Mesodermal cell (in vitro differentiated cells): ENCODE measurements around the gene AGT.

Experiments
- H3K27ac ChIP-seq: 2 replicates; pipeline ENCODE4 v1.7.0; 2013; ENCODE audit warnings: mild to moderate bottlenecking, low read depth, low read length, moderate library complexity; ENCODE audit not compliant: severe bottlenecking
- H3K36me3 ChIP-seq: 2 replicates; pipeline ENCODE4 v1.7.1; 2013; ENCODE audit warnings: mild to moderate bottlenecking, low read length, moderate library complexity; ENCODE audit not compliant: control insufficient read depth, insufficient read depth
- H3K4me1 ChIP-seq: one replicate; pipeline ENCODE4 v1.7.1; 2013; ENCODE audit warnings: mild to moderate bottlenecking, low read length; ENCODE audit not compliant: insufficient read depth, control insufficient read depth, poor library complexity, severe bottlenecking
- H3K4me3 ChIP-seq: 2 replicates; pipeline ENCODE4 v1.7.0; 2013; ENCODE audit warnings: low read length, control low read depth, mild to moderate bottlenecking; ENCODE audit not compliant: insufficient read depth, poor library complexity, severe bottlenecking; ENCODE audit errors: extremely low read depth
- H3K9me3 ChIP-seq: 2 replicates; pipeline ENCODE4 v1.7.1; 2013; ENCODE audit warnings: mild to moderate bottlenecking, low read length, moderate library complexity; ENCODE audit not compliant: control insufficient read depth
- whole genome bisulfite sequencing, 2 experiments: methylation state at CpG; one replicate each; pipeline ENCODE4 v1.1.5; 2013; ENCODE audit warnings: missing lambda C conversion rate in 2 of 2; ENCODE audit not compliant: insufficient coverage in 2 of 2; 5-methylcytosine and 5-hydroxymethylcytosine counted together

AGT gene

DNA sequence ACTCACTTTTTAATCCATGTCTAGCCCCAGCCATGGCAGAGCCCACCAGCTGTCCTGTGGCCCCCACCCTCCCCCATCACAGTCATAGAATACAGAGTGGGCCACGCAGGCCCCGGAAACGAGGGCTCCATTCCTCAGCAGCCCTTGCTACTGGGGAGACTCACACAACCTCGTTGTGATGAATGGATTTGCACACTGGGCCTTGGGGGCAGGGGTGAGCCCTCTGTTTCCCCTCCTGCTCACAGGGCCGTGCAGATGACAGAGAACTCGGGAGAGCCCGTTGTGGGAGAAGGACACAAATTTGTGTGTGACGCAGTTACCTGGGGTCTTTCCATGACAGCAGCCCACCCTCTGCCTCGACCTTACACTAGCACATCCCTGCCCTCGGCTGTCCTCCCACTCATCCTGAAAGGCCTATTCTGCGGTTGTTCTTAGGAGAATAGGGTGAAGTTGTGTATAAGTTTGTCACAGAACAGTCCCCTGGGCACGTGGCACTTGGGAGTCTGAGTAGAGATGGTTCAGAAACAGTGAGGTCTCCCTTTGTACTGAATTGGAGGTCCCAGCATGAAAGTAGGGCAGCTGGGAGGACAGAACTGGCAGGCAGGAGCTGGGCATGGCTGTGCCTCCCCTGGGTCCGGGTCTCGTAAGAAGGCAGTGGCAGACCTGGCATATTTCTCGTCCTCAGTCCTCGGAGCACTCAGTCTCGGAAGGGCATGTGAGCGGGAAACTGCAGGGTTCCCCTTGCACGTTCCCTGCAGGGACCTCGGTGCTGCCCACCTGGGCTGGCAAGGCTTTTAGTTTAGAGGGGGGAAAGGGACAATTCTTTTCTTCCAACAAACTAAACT lies 6.8 kb downstream of the AGT start:
- H3K27ac ChIP-seq: no peak overlapping the region

DNA sequence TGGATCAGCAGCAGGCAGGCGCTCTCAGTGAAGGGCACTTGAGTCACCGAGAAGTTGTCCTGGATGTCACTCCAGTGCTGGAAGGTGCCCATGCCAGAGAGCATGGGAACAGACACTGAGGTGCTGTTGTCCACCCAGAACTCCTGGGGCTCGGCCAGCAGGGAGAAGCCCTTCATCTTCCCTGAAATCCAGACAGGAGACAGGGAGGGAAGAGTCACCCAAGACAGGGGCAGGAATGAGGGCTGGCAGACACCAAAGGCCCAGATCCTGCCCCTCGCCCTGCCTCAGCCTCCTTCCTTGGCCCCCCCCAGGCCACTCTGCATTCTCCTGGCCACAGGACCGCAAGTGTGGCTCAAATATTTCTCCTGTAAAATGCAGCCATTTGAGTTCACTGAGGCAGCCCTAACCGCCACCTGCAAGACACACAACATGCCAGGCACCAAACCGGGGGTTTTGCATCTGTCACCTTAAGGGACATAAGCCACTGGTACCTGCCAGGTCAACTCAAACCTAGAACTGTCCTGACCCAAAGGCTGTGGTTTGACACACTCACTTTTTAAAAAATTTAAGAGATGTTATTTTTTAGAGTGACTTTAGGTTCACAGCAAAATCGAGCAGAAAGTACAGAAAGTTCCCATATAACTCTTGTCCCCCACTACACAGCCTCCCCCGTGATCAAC lies 7.8 kb downstream of the AGT start:
- no peaks in the 10 kb centered on the region for H3K9me3 ChIP-seq
- 90 to 91% methylated on average over 8 of the region's 9 CpGs for WGBS, 2 experiments
- H3K4me1 ChIP-seq: no peaks in the 10 kb centered on the region
- H3K27ac ChIP-seq: no peak overlapping the region
- H3K4me3 ChIP-seq: no peak overlapping the region
- no peaks in the 10 kb centered on the region for H3K36me3 ChIP-seq

More for the DNA sequence above, 6.8 kb downstream of the AGT start:
- 91 to 94% methylated on average over 17 to 18 of the region's 20 CpGs for WGBS, 2 experiments
- Histone ChIP-seq H3K4me1 (no peaks in the 10 kb centered on the region), H3K4me3 (no peak overlapping the region), H3K36me3 (no peaks in the 10 kb centered on the region), H3K9me3 (no peaks in the 10 kb centered on the region)

GRCh38 chr1:230705289-230706019 lies 8.5 kb downstream of the AGT start:
- no peak overlapping the region for H3K4me3 ChIP-seq
- no peaks in the 10 kb centered on the region for H3K36me3 ChIP-seq
- no peaks in the 10 kb centered on the region for H3K4me1 ChIP-seq
- H3K9me3 ChIP-seq: no peaks in the 10 kb centered on the region
- 84 to 92% methylated on average over 6 of the region's 18 CpGs for WGBS, 2 experiments
- H3K27ac ChIP-seq: no peak overlapping the region

DNA sequence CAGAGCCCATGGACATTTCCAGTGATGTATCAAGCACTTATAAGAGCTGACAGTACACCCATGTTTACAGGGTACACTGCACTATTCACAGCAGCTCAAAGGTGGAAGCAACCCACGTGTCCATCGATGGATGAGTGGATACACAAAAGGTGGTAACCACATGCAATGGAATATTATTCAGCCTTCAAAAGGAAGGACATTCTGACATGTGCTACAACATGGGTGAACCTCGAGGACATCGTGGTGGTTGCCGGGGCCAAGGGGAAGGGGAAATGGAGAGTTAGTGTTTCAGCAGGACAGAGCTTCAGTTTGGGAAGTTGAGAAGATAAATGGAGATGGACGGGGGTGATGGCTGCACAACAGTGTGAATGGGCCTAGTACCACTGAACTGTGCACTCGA lies 9.1 kb downstream of the AGT start:
- Histone ChIP-seq H3K9me3 (no peaks in the 10 kb centered on the region), H3K4me1 (no peaks in the 10 kb centered on the region), H3K27ac (no peak overlapping the region), H3K36me3 (no peaks in the 10 kb centered on the region), H3K4me3 (no peak overlapping the region)
- 88 to 91% methylated on average over 5 of the region's 7 CpGs for WGBS, 2 experiments

GRCh38 chr1:230703679-230704385 lies 10.1 kb downstream of the AGT start:
- Histone ChIP-seq H3K4me1 (no peaks in the 10 kb centered on the region), H3K36me3 (no peaks in the 10 kb centered on the region), H3K9me3 (no peaks in the 10 kb centered on the region), H3K27ac (no peak overlapping the region), H3K4me3 (no peak overlapping the region)
- 96 to 97% methylated on average over 4 to 7 of the region's 8 CpGs for whole genome bisulfite sequencing, 2 experiments

- Histone ChIP-seq H3K36me3 (no peaks in the 10 kb centered on the region), H3K4me1 (no peaks in the 10 kb centered on the region), H3K27ac (no peak overlapping the region), H3K4me3 (no peak overlapping the region), H3K9me3 (no peaks in the 10 kb centered on the region)
- WGBS, 2 experiments: 87 to 100% methylated on average over 7 to 10 of the region's 14 CpGs
These were observed 10.8 kb downstream of the AGT start for GRCh38 chr1:230702934-230703678.

DNA sequence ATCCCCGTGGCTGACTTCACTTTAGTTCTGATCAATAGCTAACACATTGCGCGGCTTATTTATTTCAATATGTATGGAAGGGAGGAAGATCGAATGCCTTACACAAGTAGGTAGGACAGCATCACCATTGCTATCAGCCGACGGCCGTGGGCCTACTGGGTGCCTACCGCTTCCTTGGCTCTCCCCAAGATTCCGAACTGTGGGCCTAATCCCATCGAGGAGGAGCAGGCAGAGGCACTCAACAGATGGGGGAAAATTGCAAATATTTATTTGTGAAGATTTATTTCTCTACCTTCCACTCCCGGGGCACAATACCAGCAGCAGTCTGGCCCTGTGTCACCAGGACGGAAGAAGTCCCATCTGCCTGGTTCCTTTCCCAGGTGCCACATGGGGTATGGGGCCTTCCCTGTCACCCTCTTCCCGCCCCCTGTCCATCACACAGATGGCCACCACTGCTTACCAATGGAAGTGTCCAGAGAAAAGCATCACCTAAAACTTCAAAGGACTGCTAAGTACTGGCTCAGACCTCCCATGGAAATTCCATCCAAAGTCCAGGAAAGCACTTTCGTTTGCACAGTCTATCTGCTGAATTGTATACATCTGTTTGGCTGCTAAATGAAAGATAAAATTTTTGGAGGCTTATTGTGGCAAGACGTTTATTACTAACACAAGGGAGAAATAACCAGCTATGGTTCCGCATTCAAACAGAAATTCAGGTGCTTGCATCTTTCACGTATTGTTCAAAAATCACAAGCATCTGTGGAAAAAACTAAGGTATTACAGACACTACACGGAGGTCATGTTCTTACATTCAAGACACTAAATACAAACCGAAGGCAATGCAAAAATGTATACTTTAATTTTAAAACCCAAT lies 11.8 kb downstream of the AGT start:
- H3K4me1 ChIP-seq: no peaks in the 10 kb centered on the region
- no peak overlapping the region for H3K27ac ChIP-seq
- no peaks in the 10 kb centered on the region for H3K9me3 ChIP-seq
- no peak overlapping the region for H3K4me3 ChIP-seq
- 97% methylated on average over 12 to 17 of the region's 19 CpGs for WGBS, 2 experiments
- H3K36me3 ChIP-seq: no peaks in the 10 kb centered on the region

- Histone ChIP-seq H3K27ac (no peak overlapping the region), H3K4me3 (no peak overlapping the region), H3K9me3 (no peaks in the 10 kb centered on the region), H3K4me1 (no peaks in the 10 kb centered on the region), H3K36me3 (no peaks in the 10 kb centered on the region)
- WGBS, 2 experiments: 94 to 95% methylated on average over 15 to 17 of the region's 17 CpGs
These were observed 12.5 kb downstream of the AGT start for GRCh38 chr1:230701434-230701833.

- H3K9me3 ChIP-seq: no peaks in the 10 kb centered on the region
- no peak overlapping the region for H3K4me3 ChIP-seq
- H3K36me3 ChIP-seq: no peaks in the 10 kb centered on the region
- no peak overlapping the region for H3K27ac ChIP-seq
- 72 to 94% methylated on average over 2 of the region's 4 CpGs for WGBS, 2 experiments
- no peaks in the 10 kb centered on the region for H3K4me1 ChIP-seq
These were observed 13.8 kb downstream of the AGT start for GRCh38 chr1:230700132-230700531.
